NCI-H345 treated with DMSO at 0.1 percent for 48 hours (cell line): ENCODE results near the gene AKAP7.
"Not testable (repeated sequence)": the region's sequence is repeated elsewhere in the genome, so short reads cannot be mapped to it uniquely, and the experiment has no call there.

Experiments used
- DNase-seq: peaks from one replicate; lab custom pipeline; 2025; ENCODE audit not compliant: unreplicated experiment; lab: John Stamatoyannopoulos, UW

The AKAP7 gene

DNA sequence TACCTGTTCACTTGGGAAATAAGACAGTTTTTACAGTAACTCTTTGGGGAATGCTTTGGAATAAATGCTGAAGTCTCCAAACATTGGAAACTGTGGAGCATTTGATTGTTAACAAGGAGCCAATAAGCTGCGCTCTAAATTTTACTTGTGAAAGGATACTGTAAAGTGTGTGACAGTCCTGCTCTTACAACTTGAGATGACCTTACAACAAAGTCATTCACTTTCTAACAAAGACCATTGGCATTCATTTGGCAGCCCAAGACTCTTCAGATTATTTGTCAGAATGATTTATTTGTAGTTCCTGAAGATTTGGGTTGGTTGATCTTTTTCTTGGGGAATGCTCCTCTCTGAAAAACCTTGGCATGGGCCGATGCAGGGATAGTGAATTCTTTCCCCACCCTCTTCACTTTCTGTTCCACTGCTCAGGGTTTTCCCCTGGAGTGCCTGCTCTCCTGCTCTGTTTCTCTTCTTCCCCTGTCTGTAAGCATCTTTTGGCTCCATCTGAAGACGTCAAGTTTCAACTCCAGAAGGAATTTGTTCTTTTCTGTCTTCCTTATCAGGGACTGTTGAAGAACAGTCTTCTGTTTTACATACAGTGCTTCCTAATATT is 116.4 kb downstream of the AKAP7 start:
- no peak for DNase-seq

DNA sequence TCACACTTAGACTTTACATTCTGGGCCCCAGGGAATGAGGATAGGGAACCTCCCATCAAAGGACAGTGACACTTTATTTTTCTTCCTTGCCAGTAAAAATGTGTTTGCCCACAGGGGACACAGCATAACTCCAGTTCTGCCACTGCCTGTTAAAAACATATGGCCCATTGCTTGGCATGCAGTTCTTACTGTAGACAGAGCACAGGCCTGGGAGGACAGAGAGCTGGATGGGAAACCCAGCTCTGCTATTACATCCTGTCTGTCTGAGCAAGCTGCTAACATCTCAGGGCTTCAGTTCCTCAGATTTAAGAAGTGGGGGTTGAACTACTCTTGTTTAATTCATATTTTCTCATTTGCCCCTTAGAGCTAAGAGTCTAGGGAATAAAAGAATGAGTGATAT is 120.2 kb downstream of the AKAP7 start:
- no peak for DNase-seq

DNA sequence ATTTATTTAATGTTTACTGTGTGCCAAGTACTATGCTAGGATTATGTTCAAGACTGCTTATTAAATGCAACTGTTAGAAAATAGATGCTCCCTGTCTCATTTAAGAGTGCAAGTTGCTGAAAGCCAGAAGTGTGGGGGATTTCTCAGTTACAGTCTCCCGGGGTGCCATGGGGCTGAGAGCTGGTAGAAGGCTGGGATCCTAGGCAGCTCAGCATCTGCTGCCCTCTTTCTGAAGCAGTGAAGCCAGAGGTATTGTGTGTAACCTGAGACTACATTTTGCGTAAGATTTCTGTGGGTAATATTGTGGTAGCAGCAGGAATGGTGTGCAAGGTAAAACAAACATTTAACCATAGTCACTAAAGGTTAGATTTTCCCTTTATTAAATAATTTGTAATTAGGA is 120.6 kb downstream of the AKAP7 start:
- no peak for DNase-seq

GRCh38 chr6:131257104-131257503 is 121.8 kb downstream of the AKAP7 start:
- no peak for DNase-seq

DNA sequence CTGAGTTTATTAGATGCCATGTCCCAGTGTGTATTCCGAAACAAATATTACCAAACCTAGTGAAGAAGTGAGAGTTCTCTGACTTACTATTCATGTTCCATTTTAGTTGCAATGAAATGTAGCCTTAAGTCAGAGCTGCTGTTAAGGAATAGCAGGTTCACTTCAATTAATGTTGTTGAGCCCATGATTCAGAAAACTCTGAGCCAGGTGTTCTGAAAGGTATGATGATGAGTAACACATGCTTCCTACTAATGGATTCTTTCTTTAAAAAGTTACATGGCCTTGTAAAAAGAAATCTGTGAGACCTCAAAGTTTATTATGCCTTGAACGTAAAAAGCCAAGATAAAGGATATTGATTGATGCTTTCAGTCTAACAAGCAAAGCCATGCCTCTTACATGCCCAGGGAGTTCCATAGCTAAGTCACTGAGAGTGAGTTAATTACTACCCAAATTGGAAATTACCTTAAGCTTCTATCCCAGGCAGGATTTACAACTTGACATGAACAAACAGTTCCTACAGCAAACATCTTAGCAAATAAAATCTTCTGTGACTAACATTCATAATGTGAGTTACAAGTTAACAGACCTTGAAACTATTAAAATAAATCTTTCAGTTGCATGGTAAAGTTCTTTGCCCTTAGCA is 122.9 kb downstream of the AKAP7 start:
- DNase-seq, result no peak

GRCh38 chr6:131258816-131259476 is 123.7 kb downstream of the AKAP7 start:
- DNase-seq, result no peak

DNA sequence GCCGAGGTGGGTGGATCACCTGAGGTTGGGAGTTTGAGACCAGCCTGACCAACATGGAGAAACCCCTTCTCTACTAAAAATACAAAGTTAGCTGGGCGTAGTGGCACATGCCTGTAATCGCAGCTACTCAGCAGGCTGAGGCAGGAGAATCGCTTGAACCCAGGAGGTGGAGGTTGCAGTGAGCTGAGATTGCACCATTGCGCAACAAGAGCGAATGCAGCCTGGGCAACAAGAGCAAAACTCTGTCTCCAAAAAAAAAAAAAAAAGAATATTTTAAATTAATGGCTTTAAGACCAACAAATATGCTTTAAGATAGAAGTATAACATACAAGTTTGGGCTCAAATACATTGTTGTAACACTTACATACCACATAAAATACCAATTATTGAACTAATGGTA is 125.7 kb downstream of the AKAP7 start:
- not testable (repeated sequence) for DNase-seq

- no peak for DNase-seq
These were observed 126.8 kb downstream of the AKAP7 start for GRCh38 chr6:131262060-131262459.

DNA sequence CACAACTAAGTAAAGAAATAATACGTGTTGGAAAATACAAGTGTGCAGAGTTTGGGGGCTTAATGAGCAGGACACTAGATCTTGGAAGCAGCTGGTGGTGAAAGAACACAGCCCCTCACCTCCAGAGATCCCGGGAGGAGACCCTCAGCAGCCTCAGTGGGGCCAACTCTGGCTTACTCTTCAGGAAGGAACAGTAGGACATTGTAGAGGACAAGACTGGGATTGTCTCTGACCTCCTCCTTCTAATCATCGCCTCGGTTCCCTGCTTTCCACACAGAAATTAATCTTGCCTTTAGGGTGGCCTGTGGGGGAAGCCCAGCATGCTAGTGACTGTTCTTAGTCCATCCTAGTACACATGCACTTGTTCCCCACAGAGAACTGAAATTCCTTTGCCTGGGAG is 130.7 kb downstream of the AKAP7 start:
- no peak for DNase-seq

- no peak for DNase-seq
These were observed 133.0 kb downstream of the AKAP7 start for GRCh38 chr6:131268303-131268702.

DNA sequence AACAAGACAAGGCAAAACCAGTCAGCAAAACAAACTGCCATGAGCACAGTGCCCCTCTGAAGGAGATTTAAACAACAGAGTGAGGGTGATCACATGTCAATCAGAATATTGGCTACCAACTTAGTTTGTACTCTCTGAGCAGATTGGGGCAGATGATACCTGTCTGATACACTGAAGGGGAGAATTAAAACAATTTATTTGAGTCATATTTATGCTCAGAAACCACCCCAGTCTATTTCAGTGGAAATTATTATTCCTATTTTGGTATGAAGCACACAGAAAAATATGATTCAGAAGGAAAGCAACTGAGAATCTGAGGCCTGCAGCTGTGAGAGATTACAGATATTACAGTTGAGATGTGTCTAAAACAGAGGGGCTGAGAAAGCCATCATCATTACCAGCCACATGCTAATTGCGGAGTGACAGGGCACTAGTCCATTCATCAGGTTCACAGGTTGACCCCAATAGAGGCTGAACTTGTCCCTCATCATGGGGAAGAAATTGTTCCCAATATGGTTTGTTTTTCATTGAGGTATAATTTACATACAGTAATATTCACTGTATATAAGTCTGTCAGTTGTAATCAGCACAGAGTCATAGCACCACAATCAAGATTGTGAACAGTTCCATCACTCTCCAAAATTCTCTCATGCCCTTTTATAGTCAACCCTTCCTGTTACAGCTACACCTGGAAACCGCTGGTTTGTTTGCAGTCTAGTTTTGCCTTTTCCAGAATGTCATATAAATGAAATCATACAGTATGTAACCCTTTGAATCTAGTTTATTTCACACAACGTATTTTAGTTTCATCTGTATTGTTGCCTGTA is 134.5 kb downstream of the AKAP7 start:
- DNase-seq, result no peak

DNA sequence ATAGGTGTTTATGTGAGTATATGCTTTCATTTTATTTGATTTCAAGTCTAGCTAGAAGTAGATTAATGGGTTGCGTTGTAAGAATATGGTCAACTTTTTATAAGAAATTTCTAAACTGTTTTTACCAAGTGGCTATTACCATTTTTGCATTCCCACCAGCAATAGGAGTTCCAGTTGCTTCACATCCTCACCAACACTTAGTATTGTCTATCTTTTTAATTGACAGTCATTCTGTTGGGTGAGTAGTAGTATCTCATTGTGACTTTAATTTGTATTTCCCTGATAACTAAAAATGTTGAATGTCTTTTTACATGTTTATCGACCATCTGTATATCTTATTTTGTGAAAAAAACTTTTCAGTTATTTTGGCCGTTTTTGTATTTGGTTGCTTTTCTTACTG is 135.3 kb downstream of the AKAP7 start:
- no peak for DNase-seq

DNA sequence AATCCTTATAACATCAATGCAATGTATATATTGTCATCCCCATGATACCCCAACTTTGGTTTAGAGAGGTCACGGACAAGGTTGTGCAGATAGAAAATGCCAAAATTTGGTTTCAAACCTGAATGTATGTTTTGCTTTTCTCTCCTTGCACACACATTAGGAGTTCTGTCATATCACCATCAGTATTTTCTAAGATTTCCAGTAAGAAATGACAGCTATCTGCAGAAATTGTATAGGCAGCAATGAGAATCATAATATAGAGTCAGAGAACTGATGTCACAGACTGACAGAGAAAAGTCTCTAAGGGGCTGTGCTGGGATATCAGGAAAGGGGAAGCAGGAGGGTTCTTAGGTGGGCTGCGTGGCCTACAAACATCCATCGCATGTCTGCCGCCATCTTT is 140.0 kb downstream of the AKAP7 start:
- no peak for DNase-seq

GRCh38 chr6:131277591-131277990 is 142.3 kb downstream of the AKAP7 start:
- DNase-seq, result no peak

DNA sequence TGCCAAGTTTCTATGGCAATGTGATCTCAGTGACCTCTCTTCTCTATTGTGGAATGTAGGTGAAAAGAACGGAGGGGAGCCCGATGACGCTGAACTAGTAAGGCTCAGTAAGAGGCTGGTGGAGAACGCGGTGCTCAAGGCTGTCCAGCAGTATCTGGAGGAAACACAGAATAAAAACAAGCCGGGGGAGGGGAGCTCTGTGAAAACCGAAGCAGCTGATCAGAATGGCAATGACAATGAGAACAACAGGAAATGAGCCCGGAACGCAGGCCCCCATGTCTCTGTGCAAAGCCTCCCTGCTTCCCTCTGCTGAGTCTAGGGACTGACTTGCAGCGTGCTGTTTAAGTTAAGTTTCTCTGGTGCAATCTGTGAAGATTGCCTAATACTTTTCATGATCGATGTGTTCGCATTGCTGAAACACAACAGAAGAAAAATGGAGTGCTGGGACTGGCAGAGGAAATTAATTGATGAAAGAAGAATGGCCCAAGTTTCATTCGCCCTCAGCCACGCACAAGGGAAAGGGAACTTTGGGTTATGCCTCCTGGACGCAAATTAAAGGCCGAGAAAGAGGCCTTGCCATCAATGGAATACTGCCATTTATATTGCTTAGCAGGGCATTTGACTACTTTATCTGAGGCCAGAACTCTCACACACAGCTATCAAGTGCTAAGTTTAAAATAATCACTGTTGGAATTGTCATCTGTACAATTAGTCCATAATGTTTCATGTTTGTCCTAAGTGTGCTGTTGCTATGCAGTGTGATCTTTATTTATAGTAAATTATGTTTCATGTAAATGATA is 146.4 kb downstream of the AKAP7 start:
- no peak for DNase-seq

DNA sequence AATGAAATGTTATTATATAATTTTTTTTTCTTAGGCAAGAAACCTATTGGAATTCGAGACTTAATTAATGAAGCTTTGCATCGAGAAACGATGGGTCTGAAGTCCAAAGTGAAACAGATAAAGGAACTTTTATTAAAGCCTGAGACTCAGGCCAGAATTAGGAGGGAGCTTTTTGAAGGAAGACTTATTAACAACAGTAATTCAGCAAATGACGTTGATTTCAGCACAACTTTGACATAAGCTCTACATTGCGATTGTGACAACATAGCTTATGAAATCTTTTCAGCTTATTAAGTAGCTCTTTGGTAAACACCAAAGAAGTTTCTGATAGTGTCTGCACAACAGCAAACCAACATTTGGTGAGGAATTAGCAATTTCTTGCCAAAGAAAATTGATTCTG is 147.1 kb downstream of the AKAP7 start:
- DNase-seq, result no peak

- no peak for DNase-seq
These were observed 148.4 kb downstream of the AKAP7 start for GRCh38 chr6:131283466-131284175.

- no peak for DNase-seq
These were observed 150.3 kb downstream of the AKAP7 start for GRCh38 chr6:131285548-131285947.

GRCh38 chr6:131286469-131287040 is 151.3 kb downstream of the AKAP7 start:
- no peak for DNase-seq

- DNase-seq, result no peak
These were observed 152.9 kb downstream of the AKAP7 start for GRCh38 chr6:131288214-131288613.
